HG03520 (cell line): ENCODE data around the gene CCDC57.

ENCODE experiments used
- ATAC-seq: cut with Tn5 transposase; IDR thresholded peaks from one replicate; pipeline ENCODE4 v1.9.1; 2021; ENCODE audit warnings: mild to moderate bottlenecking, moderate library complexity; ENCODE audit not compliant: unreplicated experiment

Gene CCDC57

GRCh38 chr17:82129095-82129494, 83.5 kb downstream of the CCDC57 start:
- no peak for ATAC-seq

DNA sequence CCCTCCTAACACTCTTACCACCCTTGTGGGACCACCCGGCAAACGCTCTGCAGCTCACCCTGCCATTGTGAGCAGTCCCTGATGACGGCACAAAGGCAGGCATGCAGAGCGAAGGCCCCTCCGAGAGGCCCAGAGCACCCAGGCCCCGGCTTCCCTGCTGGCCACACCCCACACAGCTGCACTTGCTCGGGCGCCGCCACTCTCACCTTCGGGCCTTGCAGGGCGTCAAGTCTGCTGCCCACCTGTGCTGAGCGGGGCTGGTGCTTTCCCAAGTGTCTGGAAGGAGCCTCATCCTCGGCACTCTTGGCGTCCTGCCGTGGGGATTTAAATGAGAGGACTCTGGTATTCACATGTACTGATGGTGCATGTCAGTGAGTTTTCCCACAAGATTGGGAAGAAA, 84.4 kb downstream of the CCDC57 start:
- no peak for ATAC-seq

DNA sequence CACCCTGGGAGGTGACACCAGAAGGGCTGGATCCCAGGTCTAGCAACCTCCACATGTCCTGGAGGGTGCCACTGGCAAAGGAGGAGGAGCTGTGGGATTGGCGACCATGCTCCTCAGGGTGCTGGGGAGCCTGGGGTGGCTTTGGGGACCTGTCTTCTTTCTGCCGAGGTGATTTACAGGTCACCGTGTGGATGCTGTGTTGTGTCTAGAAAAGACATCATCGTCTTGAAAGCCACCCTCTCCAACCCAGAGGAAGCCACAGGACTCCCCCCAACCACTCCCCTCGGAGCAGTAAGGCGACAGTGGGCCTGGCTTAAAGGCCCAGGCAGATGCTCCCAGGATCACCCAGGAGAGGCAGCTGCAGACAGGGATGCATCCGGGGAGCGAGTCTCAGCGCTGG, 84.9 kb downstream of the CCDC57 start:
- no peak for ATAC-seq

GRCh38 chr17:82127315-82127595, 85.4 kb downstream of the CCDC57 start:
- ATAC-seq, result no peak

GRCh38 chr17:82126556-82127314, 85.9 kb downstream of the CCDC57 start:
- no peak for ATAC-seq

DNA sequence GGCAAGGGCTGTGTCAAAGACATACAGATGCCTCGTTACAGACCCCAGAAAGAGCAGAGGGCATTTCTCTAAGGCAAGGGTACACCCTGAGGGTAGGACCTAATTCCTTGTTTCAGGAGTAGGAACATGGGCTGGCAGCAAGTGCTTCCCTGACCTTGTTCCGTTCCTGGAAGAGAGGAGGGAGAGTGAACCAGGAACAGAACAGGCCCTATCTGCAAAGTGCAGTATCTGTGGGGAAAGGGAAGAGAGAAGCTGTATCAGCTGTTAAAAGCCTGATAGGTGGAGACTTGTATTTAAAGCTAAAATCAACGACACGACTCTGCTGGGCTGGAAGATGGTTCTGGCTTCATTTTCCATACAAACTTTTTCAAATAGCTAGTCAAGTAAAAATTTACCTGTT, 88.5 kb downstream of the CCDC57 start:
- ATAC-seq, result no peak

GRCh38 chr17:82121660-82122629, 90.7 kb downstream of the CCDC57 start:
- no peak for ATAC-seq

DNA sequence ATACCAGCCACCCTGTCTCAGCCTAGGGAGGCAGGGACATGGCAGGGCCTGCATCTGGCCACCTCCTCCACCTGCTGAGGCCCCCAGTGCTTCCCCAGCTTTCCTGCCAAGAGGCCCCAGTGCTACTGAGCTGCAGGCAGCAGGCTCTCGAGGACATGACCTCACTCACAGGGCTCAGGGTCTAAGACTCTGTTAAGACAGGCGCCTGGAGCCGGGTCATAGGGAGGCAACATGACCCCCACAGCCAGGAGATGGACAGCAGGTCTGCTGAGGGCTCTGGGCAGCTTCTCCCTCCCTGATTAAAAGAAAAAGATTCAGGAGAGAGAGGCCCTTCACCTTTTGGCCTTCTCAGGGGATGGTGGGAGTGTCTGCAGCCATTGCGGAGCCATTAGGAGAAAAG, 91.4 kb downstream of the CCDC57 start:
- no peak for ATAC-seq

GRCh38 chr17:82120148-82120547, 92.5 kb downstream of the CCDC57 start:
- ATAC-seq, result no peak

GRCh38 chr17:82118815-82119380, 93.7 kb downstream of the CCDC57 start:
- no peak for ATAC-seq

- no peak for ATAC-seq
Observed at GRCh38 chr17:82118168-82118814, 94.4 kb downstream of the CCDC57 start.

DNA sequence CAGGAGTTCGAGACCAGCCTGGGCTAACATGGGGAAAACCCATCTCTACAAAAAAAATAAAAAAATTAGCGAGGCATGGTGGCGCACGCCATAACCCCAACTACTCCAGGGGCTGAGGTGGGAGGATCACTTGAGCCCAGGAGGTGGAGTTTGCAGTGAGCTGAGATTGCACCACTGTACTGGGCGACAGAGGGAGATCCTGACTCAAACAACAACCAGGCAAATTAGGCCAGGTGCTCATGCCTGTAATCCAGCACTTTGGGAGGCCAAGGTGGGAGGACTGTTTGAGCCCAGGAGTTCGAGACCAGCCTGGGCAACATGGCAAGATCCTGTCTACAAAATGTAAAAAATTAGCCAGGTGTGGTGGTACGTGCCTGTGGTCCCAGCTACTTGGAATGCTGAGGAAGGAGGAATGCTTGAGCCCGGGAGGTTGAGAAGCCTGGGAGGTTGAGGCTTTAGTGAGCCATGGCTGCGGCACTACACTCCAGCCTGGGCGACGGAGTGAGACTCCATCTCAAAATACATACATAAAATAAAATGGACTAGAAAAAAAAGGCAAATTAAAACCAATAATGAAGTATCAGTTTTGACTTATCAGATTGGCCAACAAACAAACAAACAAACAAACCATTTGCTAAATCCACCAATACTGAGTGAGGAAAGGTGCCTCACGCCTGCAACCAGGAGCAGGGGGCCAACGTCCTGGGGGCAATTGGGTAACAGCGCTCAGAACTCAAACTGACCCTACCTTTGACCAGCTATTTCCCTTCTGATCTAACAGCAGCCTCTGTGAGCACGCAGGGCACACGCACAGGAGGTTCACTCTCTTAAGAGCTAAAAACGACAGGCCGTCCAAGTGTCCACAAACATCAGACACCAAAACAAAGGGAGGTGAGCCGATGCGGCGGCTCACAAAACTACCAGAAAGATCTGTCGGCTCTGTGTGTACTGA, 95.2 kb downstream of the CCDC57 start:
- no peak for ATAC-seq

- ATAC-seq, result no peak
Observed at GRCh38 chr17:82116246-82116645, 96.4 kb downstream of the CCDC57 start.

GRCh38 chr17:82114872-82115271, 97.8 kb downstream of the CCDC57 start:
- no peak for ATAC-seq

DNA sequence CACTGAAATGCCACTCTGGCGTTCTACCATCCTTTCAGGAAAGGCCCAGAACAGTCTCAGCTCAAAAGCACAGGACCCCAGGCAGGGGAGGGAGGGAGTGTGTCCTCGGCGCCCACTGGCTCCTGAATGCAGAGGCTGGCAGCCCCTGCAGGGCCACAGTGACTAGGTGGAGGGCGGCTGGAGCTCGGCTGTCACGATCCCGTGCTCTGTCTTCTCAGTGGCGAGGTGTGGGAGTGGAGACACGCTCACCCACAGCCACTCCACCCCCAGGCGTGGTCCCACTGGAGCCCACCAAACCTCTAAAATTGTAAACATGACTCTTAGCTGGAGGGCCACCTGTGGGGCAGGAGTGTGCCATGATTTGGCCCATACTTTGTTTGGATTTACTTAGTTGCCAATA, 98.2 kb downstream of the CCDC57 start:
- no peak for ATAC-seq

GRCh38 chr17:82113941-82114340, 98.7 kb downstream of the CCDC57 start:
- ATAC-seq, result no peak

DNA sequence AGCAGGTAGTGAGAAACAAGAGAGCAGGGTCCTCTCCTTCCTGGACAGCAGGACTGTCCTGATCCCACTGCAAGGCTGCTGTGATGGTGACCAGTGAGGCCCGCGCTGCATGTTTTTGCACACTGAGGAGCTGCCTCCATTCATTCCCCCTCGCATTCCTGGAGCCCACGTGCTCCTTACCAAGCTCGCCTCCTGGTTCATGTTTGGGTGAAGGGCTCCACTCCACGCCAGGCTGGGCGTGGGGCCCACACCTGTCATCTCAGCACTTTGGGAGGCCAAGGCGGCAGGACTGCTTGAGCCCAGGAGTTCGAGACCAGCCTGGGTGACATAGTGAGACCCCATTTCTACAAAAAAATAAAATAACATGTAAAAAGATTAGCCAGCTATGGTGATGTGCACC, 99.2 kb downstream of the CCDC57 start:
- ATAC-seq, result no peak

- no peak for ATAC-seq
Observed at GRCh38 chr17:82112914-82113311, 99.7 kb downstream of the CCDC57 start.

DNA sequence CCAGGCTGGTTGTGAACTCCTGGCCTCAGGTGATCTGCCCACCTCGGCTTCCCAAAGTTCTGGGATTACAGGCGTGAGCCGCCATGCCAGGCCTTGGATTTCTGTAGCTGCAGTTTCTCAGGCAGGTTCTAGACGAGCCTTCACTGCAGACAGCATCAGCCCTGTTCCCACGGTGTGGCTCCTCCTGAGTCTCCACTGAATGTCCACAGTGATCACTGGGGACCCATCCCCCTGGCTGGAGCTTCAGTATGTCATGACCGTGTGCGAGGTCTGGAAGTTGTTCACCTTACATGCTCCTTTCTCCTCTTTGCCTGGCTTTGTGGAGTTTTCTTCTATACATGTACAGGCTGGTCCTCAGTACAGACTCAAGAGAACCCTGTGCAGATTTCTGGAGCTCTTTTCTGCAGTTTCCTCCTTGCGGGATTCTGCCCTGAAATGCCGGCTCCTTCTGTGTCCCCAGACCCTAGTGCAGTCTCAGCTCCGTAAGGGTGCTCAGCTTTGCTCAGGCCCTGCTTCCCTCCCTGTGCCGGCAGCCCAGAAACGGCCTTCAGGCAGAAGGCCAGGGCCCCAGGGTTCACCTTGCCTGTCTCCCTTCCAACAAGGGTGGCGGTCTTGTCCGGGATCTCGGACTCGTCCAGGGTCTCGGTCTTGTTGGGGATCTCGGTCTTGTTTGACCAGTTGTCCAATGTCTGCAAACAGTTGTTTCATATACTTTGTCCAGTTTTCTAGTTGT, 100.3 kb downstream of the CCDC57 start:
- no peak for ATAC-seq

DNA sequence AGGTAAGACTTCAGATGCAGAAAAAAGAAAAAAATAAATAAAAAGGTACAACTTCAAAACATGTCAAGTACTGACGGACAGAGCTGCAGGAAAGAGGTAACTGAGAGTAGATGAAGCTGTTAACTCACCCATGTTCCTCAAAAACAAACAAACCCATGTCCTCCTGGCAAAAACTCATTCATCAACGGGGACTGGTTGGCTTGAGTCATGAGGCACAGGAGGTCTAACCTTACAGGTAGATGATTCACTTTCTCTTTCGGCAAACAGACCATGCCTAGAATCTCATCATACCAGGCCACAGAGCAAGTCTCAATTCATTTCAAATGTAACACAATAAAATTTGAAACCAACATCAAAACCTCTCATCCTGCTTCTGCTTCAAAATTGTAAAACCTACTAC, 102.3 kb downstream of the CCDC57 start:
- ATAC-seq, result no peak
